HG02759 (cell line): Measurements from ENCODE around the gene RFLNA.
A peak's percentile ranks its signal among the peaks of the same experiment; 100 is the strongest.
"Not testable (repeated sequence)": the region's sequence is repeated elsewhere in the genome, so short reads cannot be mapped to it uniquely, and the experiment has no call there.

Experiments used
- ATAC-seq: cut with Tn5 transposase; IDR thresholded peaks from one replicate; pipeline ENCODE4 v1.9.1; 2021; ENCODE audit warnings: mild to moderate bottlenecking, moderate library complexity; ENCODE audit not compliant: unreplicated experiment

The RFLNA gene

GRCh38 chr12:124318278-124319020 is 23.6 kb downstream of the RFLNA start:
- ATAC-seq = no peak

GRCh38 chr12:124319368-124320050 is 24.6 kb downstream of the RFLNA start:
- ATAC-seq = no peak

- peak; percentile 80 for ATAC-seq
These were observed 26.2 kb downstream of the RFLNA start for GRCh38 chr12:124321040-124321481.

- ATAC-seq = no peak
These were observed 26.8 kb downstream of the RFLNA start for GRCh38 chr12:124321556-124322270.

- no peak for ATAC-seq
These were observed 27.5 kb downstream of the RFLNA start for GRCh38 chr12:124322271-124322998.

GRCh38 chr12:124322999-124323328 is 28.1 kb downstream of the RFLNA start:
- not testable (repeated sequence) for ATAC-seq

GRCh38 chr12:124323771-124324530 is 29.1 kb downstream of the RFLNA start:
- no peak for ATAC-seq

GRCh38 chr12:124324803-124325705 is 30.2 kb downstream of the RFLNA start:
- no peak for ATAC-seq

GRCh38 chr12:124326104-124326503 is 31.2 kb downstream of the RFLNA start:
- no peak for ATAC-seq

- ATAC-seq = no peak
These were observed 32.0 kb downstream of the RFLNA start for GRCh38 chr12:124326871-124327270.

GRCh38 chr12:124327362-124328043 is 32.6 kb downstream of the RFLNA start:
- no peak for ATAC-seq

- ATAC-seq = no peak
These were observed 33.2 kb downstream of the RFLNA start for GRCh38 chr12:124328116-124328515.

GRCh38 chr12:124328636-124329035 is 33.7 kb downstream of the RFLNA start:
- no peak for ATAC-seq

- no peak for ATAC-seq
These were observed 37.3 kb downstream of the RFLNA start for GRCh38 chr12:124332058-124332672.

GRCh38 chr12:124332900-124333299 is 38.0 kb downstream of the RFLNA start:
- no peak for ATAC-seq

GRCh38 chr12:124333724-124334123 is 38.8 kb downstream of the RFLNA start:
- no peak for ATAC-seq

GRCh38 chr12:124334266-124334665 is 39.4 kb downstream of the RFLNA start:
- no peak for ATAC-seq

GRCh38 chr12:124334976-124335375 is 40.1 kb downstream of the RFLNA start:
- no peak for ATAC-seq
